GM21526 (cell line): ENCODE results near the gene THAP11.
"Not testable (repeated sequence)": the region's sequence is repeated elsewhere in the genome, so short reads cannot be mapped to it uniquely, and the experiment has no call there.

Experiments used
- ATAC-seq: cut with Tn5 transposase; IDR thresholded peaks from one replicate; pipeline ENCODE4 v1.9.1; 2021; ENCODE audit warnings: moderate library complexity; ENCODE audit not compliant: unreplicated experiment, low FRiP score

THAP11 gene

DNA sequence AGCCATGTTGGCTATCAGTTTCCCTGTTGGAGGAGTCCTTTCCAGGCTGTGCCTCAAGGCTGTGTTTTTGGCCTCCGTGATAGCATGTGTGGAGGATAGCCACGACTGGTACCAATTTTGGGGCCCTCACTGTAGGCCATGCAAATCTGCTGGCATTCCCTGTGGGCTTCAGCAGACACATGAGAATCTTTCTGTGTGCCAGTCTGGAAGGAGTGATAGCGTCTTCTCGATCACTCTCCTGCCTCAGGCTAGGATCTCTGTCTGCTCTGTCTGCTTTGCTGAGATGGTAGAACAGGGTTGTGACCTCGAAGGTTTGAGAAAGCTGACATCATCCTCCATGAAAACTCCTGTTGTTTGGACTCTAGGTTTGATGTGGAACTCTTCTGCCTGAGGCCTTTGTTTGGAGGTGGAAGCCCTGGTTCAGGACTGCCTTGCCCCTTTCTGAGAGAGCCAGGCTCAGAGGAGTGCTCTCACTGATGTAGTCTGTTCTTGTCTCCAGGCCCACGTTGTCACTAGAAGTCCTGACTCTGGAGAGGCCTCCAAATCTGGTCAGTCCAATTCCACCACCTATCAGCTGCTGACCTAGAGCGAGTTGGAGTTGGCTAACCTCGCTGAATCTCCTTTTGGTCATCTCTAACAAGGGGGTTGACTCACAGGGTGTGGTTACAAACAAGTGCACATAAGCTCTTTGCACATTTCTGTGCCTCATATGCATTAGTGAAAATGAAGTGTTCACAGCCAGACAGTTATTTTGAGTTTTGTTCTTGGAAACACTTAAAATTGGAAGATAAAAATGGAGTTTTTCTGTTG, 18.7 kb downstream of the THAP11 start:
- no peak for ATAC-seq

DNA sequence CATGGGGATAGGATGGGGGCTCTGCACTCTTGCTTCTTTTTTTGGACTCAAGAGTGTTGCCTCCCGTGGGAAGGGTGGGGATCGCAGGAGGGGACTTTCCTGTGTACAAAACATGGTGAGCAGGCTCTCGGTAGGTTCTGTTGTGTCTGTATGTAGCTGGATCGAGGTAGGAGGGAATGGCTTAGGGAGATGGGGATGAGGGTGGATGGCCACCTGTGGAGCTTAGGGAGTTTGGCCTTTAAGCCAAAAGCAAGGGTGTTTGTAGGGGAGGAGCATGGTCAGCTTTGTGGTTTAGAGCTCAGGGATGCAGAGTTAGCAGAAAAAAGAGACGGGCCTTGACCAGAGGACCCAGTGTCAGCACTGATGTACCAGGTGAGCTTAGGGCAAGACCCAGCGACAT, 19.8 kb downstream of the THAP11 start:
- no peak for ATAC-seq

DNA sequence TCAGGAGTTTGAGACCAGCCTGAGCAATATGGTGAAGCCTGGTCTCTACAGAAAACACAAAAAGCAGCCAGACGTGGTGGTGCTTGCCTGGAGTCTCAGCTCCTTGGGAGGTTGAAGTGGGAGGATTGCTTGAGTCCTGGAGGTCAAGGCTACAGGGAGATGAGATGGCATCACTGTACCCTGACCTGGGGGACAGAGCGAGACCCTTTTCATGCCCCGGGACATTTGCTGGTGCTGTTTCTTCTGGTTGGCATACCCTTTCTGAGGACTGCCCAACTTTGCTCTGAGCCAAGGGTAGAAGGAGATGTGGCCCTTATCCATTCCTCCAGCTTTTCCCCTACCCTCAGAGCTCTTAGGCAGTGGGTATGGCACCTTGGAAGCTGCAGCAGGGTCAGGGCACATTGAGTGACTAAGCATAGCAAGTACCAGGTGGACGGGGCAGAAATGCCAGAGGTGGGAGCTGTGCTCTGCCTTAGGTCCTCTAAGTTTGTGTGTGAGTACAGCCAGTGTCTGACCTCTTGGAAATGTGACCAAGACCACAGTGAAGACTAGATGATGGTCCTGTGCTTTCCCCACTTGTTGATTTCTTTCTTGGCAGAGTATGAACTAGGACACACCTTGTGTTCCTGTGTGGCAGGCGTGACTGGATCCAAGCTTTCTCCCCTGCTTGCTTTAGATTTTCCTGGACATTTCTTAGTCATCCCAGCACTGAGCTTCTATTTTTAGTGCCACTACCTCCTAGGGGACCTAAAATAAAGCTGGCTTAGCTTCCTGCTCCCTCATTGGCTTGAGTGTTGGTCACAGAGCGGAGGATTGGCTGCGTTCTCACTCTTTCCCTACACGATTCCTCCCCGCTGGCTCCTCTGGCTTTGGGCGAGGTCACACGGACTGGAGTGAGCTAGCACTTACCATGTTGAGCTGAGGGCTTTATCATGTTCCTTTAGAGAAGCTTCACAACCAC, 20.8 kb downstream of the THAP11 start:
- ATAC-seq = no peak

DNA sequence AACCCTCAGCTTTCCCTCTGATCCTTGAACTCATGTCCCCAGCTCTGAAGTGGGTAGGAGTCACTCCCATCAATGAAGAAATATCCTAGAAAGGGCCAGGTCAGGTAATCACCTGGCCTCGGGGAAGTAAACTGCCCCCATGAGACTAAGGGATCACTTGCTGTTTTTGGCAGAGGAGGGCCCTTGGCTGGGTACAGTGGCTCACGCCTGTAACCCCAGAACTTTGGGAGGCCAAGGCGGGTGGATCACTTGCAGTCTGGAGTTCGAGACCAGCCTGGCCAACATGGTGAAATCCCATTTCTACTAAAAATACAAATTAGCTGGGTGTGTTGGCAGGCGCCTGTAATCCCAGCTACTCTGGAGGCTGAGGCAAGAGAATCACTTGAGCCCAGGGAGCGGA, 21.9 kb downstream of the THAP11 start:
- not testable (repeated sequence) for ATAC-seq

DNA sequence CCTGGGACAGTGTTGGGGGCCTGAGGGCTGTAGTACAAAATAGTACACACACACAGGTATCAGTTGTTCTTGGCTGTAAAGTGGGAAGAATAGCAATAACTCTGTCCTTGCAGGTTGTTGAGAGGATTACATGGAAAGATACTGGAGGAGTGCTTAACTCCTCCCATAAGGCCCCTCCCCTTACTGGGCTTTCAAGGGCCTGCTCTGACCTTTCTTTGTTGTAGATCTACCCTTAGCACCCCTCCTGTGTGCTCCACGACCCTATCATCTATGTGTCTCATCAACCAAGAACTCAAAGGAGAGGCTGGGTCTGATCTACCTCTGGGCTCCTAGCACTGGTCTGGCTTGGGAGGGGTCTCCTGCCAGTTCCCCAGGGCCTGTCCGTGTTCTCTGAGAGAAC, 22.5 kb downstream of the THAP11 start:
- no peak for ATAC-seq

DNA sequence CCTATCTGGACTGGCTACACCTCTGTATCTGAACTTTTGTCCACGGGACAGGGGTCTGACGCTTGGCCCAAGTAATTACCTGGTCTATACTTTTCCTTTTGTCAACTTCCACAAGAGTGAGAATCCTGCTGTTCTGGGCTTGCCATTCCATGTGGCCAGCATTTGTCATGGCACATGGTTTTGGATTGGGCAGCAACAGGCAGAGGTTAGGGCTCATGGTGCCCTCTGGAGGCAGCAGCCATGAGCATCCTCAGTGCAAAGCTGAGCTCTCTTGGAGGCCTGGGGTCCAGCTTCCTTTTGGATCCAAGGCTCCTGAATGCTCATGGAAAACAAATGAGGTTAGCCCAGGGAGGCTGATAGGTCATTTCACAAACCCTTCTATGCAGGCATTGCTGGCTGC, 23.2 kb downstream of the THAP11 start:
- no peak for ATAC-seq

DNA sequence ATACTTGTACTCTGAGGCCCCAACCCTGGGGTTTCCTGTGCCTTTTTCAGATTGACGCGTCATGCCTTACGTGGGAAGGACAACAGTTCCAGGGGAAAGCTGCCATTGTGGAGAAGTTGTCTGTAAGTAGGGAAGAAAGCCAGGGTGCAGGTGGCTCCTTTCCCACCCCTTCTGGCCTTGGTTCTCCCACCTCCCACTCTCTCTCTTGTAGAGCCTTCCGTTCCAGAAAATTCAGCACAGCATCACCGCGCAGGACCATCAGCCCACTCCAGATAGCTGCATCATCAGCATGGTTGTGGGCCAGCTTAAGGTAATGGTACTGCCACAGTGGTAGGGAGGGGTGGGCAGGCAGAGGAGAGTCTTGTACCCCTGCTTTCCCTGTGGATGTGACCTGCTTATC, 26.2 kb downstream of the THAP11 start:
- no peak for ATAC-seq

DNA sequence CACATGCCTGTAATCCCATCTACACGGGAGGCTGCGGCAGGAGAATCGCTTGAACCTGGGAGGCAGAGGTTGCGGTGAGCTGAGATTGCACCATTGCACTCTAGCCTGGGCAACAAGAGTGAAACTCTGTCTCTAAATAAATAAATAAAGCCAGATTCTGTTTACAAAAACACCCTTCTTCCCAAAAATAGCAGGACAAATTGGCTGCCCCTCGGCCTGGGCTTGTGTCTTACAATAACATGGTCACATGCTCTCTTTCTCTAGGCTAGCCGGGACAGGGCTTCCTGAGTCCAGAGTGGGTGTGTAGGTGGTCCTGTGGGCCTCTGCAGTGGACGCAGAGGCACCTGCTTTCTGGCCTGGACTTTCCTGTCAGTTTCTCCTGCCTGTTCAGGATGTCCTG, 27.5 kb downstream of the THAP11 start:
- no peak for ATAC-seq

DNA sequence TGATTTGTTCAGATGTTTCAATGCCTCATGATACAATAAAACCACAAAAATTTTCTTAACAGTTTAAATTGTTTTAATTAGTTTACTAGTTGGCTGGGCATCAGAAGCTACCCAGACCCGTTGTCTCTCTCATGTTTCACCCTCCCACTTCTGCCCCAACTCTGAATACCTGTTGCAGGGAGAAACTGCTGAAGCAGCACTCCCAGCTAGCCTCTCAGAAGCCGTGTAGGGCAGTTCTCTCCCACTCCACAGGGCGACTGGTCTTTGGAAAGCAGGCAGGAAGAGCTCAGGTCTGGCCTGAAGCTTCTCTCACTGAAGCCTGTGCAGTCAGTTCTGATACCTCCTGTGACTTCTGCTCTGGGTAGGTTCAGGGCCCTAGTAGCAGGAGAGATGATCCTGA, 29.1 kb downstream of the THAP11 start:
- no peak for ATAC-seq

DNA sequence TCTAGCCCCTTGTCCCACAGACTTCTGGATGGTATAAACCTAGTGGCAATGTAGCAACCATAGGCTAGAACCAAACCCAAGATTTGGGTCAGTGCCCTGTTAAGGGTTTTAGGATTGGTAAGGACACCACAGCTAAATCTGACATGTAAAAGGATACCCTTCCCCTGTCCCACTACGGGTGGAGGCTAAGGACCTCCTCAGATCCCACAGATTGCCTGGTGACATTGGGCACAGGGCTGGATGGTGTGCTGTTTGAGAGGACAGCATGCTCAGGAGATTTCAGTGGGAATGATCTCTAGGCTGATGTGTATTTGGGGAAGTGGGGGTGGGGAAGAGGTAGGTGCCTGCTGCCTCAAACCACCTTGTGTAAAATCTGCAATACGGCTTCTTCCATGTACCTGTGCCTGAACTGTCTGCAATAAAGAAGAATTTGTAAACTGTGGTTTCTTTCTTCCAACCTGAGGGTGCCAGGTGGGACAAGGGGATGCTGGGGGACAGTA, 30.1 kb downstream of the THAP11 start:
- ATAC-seq = no peak

DNA sequence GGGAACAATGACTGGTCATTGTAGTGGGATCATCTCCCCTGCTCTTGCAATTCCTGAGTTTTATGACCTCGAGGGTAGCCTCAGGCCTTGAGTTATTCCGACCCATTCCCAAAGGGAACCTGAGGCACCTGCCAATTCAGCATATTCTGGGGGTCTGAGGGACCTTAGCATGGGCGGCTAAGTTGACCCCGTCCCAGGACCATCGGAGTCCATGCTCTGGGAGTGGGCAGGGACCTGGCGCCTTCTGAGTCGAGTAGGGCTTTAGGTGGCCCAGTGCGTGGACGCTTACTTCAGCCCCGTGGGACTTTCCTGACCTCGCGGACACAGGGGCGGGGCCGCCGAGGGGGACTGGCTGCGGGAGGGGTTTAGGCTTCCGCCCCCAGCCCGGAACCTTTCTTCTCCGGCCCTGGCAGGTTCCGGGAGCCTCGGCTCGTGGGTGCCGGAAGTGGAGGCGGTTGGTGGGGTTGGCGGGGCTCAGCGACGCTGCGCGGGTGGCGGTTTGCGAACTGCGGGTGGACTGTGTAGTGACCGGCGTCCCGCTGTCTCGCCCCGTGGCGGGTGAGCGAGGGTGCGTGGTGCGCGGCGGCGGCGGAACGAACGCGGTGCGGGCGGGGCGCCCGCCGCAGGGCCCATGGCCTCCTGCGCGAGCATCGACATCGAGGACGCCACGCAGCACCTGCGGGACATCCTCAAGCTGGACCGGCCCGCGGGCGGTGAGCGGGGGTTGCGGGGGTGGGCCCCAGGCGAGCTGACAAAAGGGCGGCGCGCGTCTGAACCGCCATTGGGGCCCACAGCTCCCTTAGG, 30.7 kb downstream of the THAP11 start, which contains the start of gene EDC4:
Gene EDC4, plus strand, starts transcription at position 422 of the 804 bp plus-strand sequence. Its CDS starts 210 bp downstream, at position 632.
- peak; percentile 60 for ATAC-seq

DNA sequence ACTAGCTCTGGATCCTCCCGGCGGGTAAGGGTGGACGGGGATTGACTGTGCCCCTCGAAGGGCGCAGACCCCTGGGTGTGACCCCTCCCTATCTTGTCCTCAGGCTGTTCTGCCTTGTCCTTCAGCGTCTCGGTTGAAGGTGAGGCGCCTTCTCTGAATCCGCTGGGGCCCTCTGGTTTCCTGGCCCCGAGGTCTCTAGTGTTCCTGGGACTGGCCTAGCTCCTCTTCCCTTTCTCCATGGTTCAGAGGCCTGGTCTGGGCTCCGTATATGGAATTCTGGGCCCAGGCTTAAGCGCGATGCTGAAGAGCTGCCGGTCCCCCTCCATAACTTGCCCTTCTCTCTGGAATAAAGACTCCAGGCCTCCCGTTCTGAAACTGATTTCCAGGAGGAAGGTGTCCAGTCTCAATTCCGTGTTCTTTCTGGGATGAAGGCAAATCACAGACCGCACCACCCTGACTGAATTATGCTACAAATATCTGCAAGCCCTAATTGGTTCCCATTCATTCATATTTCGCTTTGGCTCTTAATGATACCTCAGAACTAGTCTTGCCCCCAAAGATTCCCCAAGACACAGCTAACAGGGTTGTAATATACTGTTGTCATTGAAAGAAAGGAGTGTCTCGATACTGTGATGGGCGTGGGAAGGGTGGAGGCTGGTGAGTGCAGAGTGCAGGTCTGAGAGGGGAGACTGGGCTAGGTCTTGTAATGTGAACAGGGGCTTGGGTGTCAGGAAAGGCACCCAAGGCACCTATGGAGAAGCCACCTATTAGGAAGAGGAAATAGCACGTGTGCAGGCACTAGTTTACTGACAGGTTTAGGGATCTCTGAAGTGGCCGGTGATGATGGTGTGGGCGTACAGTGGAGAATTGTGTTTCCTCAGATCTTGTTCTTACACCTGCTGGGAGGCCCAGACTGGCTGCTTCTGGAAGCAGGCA, 31.6 kb downstream of the THAP11 start:
- no peak for ATAC-seq

DNA sequence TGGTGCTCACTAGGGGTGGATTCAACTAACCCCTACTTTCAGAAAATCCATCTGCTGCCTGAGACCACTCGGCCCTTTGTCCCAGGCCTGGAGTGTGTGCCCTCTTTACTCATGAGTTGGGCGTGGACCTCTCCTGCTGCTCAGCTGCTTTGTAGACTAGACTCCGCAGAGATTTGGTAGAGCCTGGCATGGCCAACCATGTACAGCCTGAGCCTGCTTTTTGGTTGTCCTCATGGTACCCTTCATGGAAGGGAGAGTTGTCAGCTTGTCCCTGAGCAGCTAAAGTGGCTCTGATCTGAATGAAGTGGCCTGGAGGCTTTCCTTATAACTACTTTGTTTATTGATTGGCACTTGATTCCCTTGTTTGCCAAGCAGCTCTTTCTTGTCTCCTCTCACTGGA, 32.3 kb downstream of the THAP11 start:
- ATAC-seq = no peak

DNA sequence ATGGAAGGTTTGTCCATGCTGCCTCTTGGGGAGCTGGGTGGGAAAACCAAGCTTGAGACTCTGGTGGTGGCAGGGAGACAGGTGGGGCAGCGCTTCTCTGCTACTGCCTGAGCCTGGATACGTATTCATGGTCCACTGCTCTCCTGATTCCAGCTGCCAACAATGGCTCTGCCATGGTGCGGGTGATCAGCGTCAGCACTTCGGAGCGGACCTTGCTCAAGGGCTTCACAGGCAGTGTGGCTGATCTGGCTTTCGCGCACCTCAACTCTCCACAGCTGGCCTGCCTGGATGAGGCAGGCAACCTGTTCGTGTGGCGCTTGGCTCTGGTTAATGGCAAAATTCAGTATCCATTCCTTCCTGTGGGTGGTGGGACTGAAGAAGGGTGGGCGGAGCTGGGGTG, 34.9 kb downstream of the THAP11 start:
- no peak for ATAC-seq

DNA sequence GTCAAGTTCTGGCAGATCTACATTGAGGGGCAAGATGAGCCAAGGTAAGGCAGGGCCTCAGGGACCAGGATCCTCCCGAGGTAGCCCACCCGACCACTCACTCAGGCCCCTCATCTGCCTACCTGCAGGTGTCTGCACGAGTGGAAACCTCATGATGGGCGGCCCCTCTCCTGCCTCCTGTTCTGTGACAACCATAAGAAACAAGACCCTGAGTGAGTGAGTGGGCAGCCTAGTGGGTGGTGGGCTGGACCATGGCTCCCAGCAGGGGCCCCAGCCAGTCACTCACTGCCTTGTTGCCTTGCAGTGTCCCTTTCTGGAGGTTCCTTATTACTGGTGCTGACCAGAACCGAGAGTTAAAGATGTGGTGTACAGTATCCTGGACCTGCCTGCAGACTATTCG, 36.1 kb downstream of the THAP11 start:
- no peak for ATAC-seq

DNA sequence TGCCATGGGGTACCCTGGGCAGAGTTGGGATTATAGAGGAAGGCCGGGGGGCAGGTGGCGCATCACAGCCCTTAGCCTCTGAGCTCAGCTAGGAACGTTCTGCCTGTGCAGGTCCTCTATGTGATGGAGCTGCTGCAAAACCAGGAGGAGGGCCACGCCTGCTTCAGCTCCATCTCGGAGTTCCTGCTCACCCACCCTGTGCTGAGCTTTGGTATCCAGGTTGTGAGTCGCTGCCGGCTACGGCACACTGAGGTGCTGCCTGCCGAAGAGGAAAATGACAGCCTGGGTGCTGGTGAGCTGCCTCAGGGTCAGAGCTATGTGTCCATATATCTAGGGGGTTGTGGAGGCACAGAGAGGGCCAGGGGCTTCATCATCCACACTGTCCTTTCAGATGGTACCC, 36.7 kb downstream of the THAP11 start:
- no peak for ATAC-seq

DNA sequence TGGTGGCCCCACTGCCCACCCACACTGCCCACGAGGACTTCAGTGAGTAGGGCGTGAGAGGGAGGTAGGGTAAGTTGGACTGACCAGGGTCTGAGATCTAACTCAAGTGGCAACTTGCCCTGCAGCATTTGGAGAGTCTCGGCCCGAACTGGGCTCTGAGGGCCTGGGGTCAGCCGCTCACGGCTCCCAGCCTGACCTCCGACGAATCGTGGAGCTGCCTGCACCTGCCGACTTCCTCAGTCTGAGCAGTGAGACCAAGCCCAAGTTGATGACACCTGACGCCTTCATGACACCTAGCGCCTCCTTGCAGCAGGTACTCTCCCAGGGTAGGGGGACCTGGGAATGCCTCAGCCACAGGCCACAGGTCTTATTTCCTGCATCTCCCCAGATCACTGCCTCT, 37.3 kb downstream of the THAP11 start:
- ATAC-seq = no peak

DNA sequence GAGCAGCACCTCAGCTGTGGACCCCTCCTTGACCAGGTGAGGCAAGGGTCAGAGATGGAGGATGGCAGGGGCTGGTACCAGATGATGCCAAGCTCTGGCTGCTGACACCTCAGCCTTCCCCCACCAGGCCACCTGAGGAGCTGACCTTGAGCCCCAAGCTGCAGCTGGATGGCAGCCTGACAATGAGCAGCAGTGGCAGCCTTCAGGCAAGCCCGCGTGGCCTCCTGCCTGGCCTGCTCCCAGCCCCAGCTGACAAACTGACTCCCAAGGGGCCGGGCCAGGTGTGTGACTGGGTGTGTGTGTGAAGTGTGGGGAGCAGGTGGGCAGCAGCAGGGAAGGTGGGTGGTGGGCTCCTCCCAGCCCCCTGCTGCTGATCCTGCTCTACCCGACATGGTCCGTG, 37.8 kb downstream of the THAP11 start:
- ATAC-seq = no peak

DNA sequence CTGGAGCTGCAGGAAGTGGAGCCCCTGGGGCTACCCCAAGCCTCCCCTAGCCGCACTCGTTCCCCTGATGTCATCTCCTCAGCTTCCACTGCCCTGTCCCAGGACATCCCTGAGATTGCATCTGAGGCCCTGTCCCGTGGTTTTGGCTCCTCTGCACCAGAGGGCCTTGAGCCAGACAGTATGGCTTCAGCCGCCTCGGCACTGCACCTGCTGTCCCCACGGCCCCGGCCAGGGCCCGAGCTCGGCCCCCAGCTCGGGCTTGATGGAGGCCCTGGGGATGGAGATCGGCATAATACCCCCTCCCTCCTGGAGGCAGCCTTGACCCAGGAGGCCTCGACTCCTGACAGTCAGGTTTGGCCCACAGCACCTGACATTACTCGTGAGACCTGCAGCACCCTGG, 38.5 kb downstream of the THAP11 start:
- ATAC-seq = no peak
